GM23248 (cell line): Measurements from ENCODE around the gene HYAL4. TPM values are rescaled to one million over a fixed set of nuclear protein-coding genes. Genes with fewer than 3 reads are reported as not detected.

Experiments
- DNase-seq: peaks from one replicate; pipeline ENCODE4 v3.0.0-alpha.2; 2015
- H2AFZ ChIP-seq: fragments of 200-600 bp; sonication (generic); 2 replicates; pipeline ENCODE4 v1.6.1; 2016; ENCODE audit warnings: antibody characterized with exemption
- H3F3A ChIP-seq: fragments of 200-600 bp; sonication (generic); 2 replicates; pipeline ENCODE4 v1.6.1; 2016; ENCODE audit warnings: mild to moderate bottlenecking, antibody characterized with exemption, mixed run types; ENCODE audit not compliant: insufficient read depth
- H3K27ac ChIP-seq: fragments of 200-600 bp; sonication (generic); 2 replicates; pipeline ENCODE4 v1.5.1; 2016; ENCODE audit warnings: mild to moderate bottlenecking
- H3K27me3 ChIP-seq: fragments of 200-600 bp; sonication (generic); replicated peaks from 2 replicates; pipeline ENCODE4 v1.6.1; 2016; ENCODE audit warnings: mild to moderate bottlenecking; ENCODE audit not compliant: insufficient read depth
- H3K36me3 ChIP-seq: fragments of 200-600 bp; sonication (generic); 2 replicates; pipeline ENCODE4 v1.6.1; 2016; ENCODE audit warnings: low read depth, mild to moderate bottlenecking
- H3K4me1 ChIP-seq: fragments of 200-600 bp; sonication (generic); 2 replicates; pipeline ENCODE4 v1.6.1; 2016; ENCODE audit warnings: mild to moderate bottlenecking; ENCODE audit not compliant: insufficient read depth
- H3K4me2 ChIP-seq: fragments of 200-600 bp; sonication (generic); one replicate; pipeline ENCODE4 v1.6.1; 2016; ENCODE audit warnings: mild to moderate bottlenecking; ENCODE audit not compliant: unreplicated experiment
- H3K4me3 ChIP-seq: fragments of 200-600 bp; sonication (generic); 2 replicates; pipeline ENCODE4 v1.5.1; 2016; ENCODE audit warnings: mild to moderate bottlenecking
- H3K79me2 ChIP-seq: fragments of 200-600 bp; sonication (generic); 2 replicates; pipeline ENCODE4 v1.6.1; 2016; ENCODE audit warnings: mild to moderate bottlenecking; ENCODE audit not compliant: insufficient read depth
- H3K9ac ChIP-seq: fragments of 200-600 bp; sonication (generic); 2 replicates; pipeline ENCODE4 v1.6.1; 2016; ENCODE audit warnings: mild to moderate bottlenecking
- H3K9me2 ChIP-seq: fragments of 200-600 bp; sonication (generic); 2 replicates; pipeline ENCODE4 v1.6.1; 2016; ENCODE audit warnings: mixed run types, mild to moderate bottlenecking, moderate library complexity; ENCODE audit not compliant: insufficient read depth
- H3K9me3 ChIP-seq: fragments of 200-600 bp; sonication (generic); one replicate; pipeline ENCODE4 v1.6.1; 2017; ENCODE audit warnings: low read depth
- H4K20me1 ChIP-seq: fragments of 200-600 bp; sonication (generic); 2 replicates; pipeline ENCODE4 v1.6.0; 2016; ENCODE audit not compliant: insufficient read depth
- EZH2 ChIP-seq: fragments of 200-600 bp; sonication (generic); IDR thresholded peaks from 2 replicates; pipeline ENCODE4 v1.6.1; 2018; ENCODE audit warnings: antibody characterized with exemption, mild to moderate bottlenecking; ENCODE audit not compliant: insufficient read depth, poor library complexity, severe bottlenecking
- EZH2phosphoT487 ChIP-seq: fragments of 200-600 bp; sonication (generic); IDR thresholded peaks from 2 replicates; pipeline ENCODE4 v1.6.1; 2018; ENCODE audit warnings: antibody characterized with exemption, moderate library complexity, mild to moderate bottlenecking, low read depth; ENCODE audit not compliant: insufficient read depth
- WGBS, 2 experiments: methylation state at CpG; one replicate each; pipeline ENCODE4 v1.1.6; 2015 to 2017; ENCODE audit warnings: low lambda C conversion rate in 2 of 2, low coverage in 1 of 2; ENCODE audit errors: missing lambda C conversion rate in 2 of 2; 5-methylcytosine and 5-hydroxymethylcytosine counted together
- in situ Hi-C: fragments of 300-500 bp; cut with MboI; formaldehyde crosslinking; loops from 2 replicates; pipeline ENCODE4 v1.15.0; 2020
- polyA plus RNA-seq: library from polyadenylated mRNA; unstranded; fragments of >200 nt; fragmentation: Nextera tagmentation; extraction: Ambion mirVana; gene quantifications from 2 replicates; pipeline ENCODE4 v1.2.1, GENCODE V29; 2016
- total RNA-seq: library from RNA; depleted of rRNA; stranded (reverse); fragments of >200 nt; shearing (Covaris generic); gene quantifications from 2 replicates; pipeline ENCODE4 v1.2.3, GENCODE V29; 2014; rRNA removed

Gene HYAL4
- total and polyA plus RNA-seq, 2 experiments from 2014 or later: not detected

DNA sequence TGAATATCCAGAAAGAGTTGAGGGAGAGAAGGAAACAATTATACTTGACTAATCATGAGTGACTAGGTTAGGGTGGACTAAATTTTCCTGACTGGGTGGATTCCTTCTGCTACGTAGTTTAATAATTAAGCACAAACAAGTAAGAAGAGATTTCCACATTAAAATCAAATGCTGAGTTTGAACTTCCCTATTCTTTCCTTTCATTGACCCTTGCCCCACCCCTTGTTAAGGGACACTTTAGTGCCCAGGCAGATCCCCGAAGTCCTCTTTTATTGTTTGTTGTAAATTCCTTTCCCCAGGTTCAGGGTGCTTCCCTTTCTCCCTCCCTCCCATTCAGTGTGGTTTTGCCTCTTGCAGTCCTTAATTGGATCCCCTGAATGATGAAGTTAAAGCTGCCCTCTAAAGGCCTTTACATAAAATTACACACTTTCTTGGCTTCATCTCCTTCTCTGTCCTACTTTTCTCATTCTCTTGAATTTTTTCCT lies 71.3 kb downstream of the HYAL4 start:
- Histone ChIP-seq H3K4me3 (no peak overlapping the region), H2AFZ (no peak overlapping the region), H3K9ac (no peak overlapping the region), H3K4me1 (no peaks in the 10 kb centered on the region), H3F3A (no peaks in the 10 kb centered on the region), H3K9me2 (no peaks in the 10 kb centered on the region), H4K20me1 (no peaks in the 10 kb centered on the region), H3K27me3 (no peaks in the 10 kb centered on the region), H3K27ac (no peak overlapping the region), H3K36me3 (no peaks in the 10 kb centered on the region), H3K79me2 (no peaks in the 10 kb centered on the region), H3K4me2 (no peak overlapping the region), H3K9me3 (no peaks in the 10 kb centered on the region)
- TF ChIP-seq EZH2phosphoT487 (no peak), EZH2 (no peak)
- DNase-seq: peak; percentile 27
- WGBS, 2 experiments: 17 to 30% methylated on average over 2 of the region's 2 CpGs
- in situ Hi-C loops: no loop called here

DNA sequence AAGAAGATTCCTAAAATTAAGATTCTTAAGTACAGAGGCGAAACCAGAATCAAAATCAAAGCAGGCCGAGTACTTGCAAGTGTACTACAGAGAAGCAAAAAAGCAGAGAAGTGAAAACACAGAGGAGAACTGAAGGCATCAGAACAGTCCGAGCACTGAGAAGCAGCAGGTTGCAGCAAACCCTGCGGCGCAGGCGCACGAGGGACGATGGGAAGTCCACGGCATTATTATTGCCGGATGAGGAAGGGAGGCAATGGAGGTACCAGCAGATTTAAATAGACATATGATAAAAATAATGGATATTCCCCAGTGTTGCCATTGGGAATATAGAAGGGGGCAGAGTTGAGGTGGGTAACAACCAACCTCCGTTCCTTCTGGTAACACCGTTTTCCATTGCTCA lies 72.9 kb downstream of the HYAL4 start:
- H4K20me1 ChIP-seq: no peaks in the 10 kb centered on the region
- WGBS, 2 experiments: 46 to 54% methylated on average over 12 of the region's 12 CpGs
- in situ Hi-C loops: no loop called here

DNA sequence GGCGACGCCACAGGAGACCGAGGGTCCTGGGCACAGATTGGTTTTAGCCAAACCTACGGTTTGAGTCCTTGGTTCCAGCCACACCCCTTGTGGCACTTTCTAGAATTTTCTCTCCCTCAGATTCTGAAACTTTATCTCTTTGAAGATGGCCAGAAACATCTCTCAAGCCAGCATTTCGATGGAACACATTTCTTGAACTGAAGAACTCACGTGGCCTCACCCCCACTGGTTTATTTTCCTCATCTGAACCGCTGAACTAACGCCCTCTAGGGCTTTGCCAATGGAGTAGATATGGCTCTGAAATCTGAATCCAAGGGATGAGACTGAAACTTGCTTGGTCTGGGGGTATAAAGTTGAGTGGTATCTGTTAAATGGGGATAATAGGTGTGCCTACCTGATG lies 73.3 kb downstream of the HYAL4 start:
- H3K27ac ChIP-seq: no peak overlapping the region
- H3K9ac ChIP-seq: no peak overlapping the region
- in situ Hi-C loops: no loop called here
- no peak overlapping the region for H2AFZ ChIP-seq
- no peaks in the 10 kb centered on the region for H3K4me1 ChIP-seq
- 38 to 42% methylated on average over 8 of the region's 8 CpGs for WGBS, 2 experiments
- H4K20me1 ChIP-seq: no peaks in the 10 kb centered on the region
- H3F3A ChIP-seq: no peaks in the 10 kb centered on the region
- H3K9me3 ChIP-seq: no peaks in the 10 kb centered on the region
- no peaks in the 10 kb centered on the region for H3K9me2 ChIP-seq
- no peak for DNase-seq
- H3K36me3 ChIP-seq: no peaks in the 10 kb centered on the region
- no peaks in the 10 kb centered on the region for H3K27me3 ChIP-seq
- TF ChIP-seq EZH2 (no peak), EZH2phosphoT487 (no peak)
- H3K79me2 ChIP-seq: no peaks in the 10 kb centered on the region
- no peak overlapping the region for H3K4me3 ChIP-seq
- no peak overlapping the region for H3K4me2 ChIP-seq

More for the DNA sequence above, 72.9 kb downstream of the HYAL4 start:
- Histone ChIP-seq H3K4me2 (no peak overlapping the region), H3K27me3 (no peaks in the 10 kb centered on the region), H3K79me2 (no peaks in the 10 kb centered on the region), H3K9ac (no peak overlapping the region), H2AFZ (no peak overlapping the region), H3K4me3 (no peak overlapping the region), H3K4me1 (no peaks in the 10 kb centered on the region), H3K9me3 (no peaks in the 10 kb centered on the region), H3K9me2 (no peaks in the 10 kb centered on the region), H3K27ac (no peak overlapping the region), H3F3A (no peaks in the 10 kb centered on the region), H3K36me3 (no peaks in the 10 kb centered on the region)
- no peak for DNase-seq
- no peak for TF ChIP-seq EZH2
- TF ChIP-seq EZH2phosphoT487: no peak

DNA sequence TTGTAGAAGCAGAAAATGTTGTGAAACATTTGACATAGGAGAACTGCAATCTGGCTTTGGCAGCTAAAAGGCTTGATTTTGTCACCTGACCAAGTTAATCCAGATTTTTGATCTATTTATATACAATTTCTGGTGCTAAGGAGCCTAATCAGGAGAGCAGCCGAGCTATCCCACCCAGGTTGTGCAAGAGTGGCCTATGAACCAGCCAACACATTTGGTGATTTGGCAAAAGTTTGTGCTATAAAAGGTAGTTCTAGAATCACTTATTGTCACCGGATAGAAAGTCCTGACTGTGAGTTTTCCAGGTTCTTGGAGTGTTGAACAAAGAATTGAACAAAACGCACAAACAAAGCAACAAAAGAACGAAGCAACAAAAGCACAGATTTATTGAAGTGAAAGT lies 78.6 kb downstream of the HYAL4 start:
- no peaks in the 10 kb centered on the region for H3K9me3 ChIP-seq
- TF ChIP-seq EZH2: no peak
- no peak for TF ChIP-seq EZH2phosphoT487
- H3K9ac ChIP-seq: no peak overlapping the region
- H3F3A ChIP-seq: no peaks in the 10 kb centered on the region
- H3K36me3 ChIP-seq: no peaks in the 10 kb centered on the region
- H3K27me3 ChIP-seq: no peaks in the 10 kb centered on the region
- WGBS, 2 experiments: 14 to 22% methylated on average over 4 of the region's 4 CpGs
- H3K4me2 ChIP-seq: no peak overlapping the region
- H3K4me1 ChIP-seq: no peaks in the 10 kb centered on the region
- H2AFZ ChIP-seq: no peak overlapping the region
- no peaks in the 10 kb centered on the region for H4K20me1 ChIP-seq
- H3K4me3 ChIP-seq: no peak overlapping the region
- DNase-seq: no peak
- in situ Hi-C loops: no loop called here
- no peaks in the 10 kb centered on the region for H3K79me2 ChIP-seq
- H3K9me2 ChIP-seq: no peaks in the 10 kb centered on the region
- no peak overlapping the region for H3K27ac ChIP-seq

- no peak within 1 kb of the TSS for H3K4me2 ChIP-seq
- H3K4me1 ChIP-seq: no peaks in the 10 kb centered on the region
- H3F3A ChIP-seq: no peaks in the 10 kb centered on the region
- H2AFZ ChIP-seq: no peak within 1 kb of the TSS
- no peak within 1 kb of the TSS for H3K4me3 ChIP-seq
- no peak for DNase-seq
- no peaks in the 10 kb centered on the region for H3K79me2 ChIP-seq
- no peaks in the 10 kb centered on the region for H3K9me2 ChIP-seq
- H3K36me3 ChIP-seq: no peaks in the 10 kb centered on the region
- H3K27ac ChIP-seq: no peak within 1 kb of the TSS
- TF ChIP-seq EZH2phosphoT487: no peak
- TF ChIP-seq EZH2: no peak
- H3K27me3 ChIP-seq: no peaks in the 10 kb centered on the region
- H4K20me1 ChIP-seq: no peaks in the 10 kb centered on the region
- no peaks in the 10 kb centered on the region for H3K9me3 ChIP-seq
- no peak within 1 kb of the TSS for H3K9ac ChIP-seq
- in situ Hi-C loops: no loop called here
These were observed 80.0 kb downstream of the HYAL4 start, which contains the start of gene SPAM1 for GRCh38 chr7:123924941-123925340. TSS of gene SPAM1 (plus strand) at chr7:123925241. CDS start at chr7:123953571, 28,330 bp downstream.

Other genes with a start within 250 kb of the HYAL4 start
- gene ASB15, start 243.3 kb upstream of the HYAL4 start, total RNA-seq: not detected in 2 replicates
- not detected in 2 replicates for gene ASB15, start 243.3 kb upstream of the HYAL4 start, polyA plus RNA-seq
- not detected in 2 replicates for gene LMOD2, start 189.3 kb upstream of the HYAL4 start, total RNA-seq
- gene LMOD2, start 189.3 kb upstream of the HYAL4 start, polyA plus RNA-seq: not detected in 2 replicates
- gene WASL, start 96.2 kb upstream of the HYAL4 start, total RNA-seq: 11.6 and 13.2 TPM in 2 replicates
- 20.7 and 21.5 TPM in 2 replicates for gene WASL, start 96.2 kb upstream of the HYAL4 start, polyA plus RNA-seq
- not detected in 2 replicates for gene SPAM1, start 80.1 kb downstream of the HYAL4 start, total RNA-seq
- not detected in 2 replicates for gene SPAM1, start 80.1 kb downstream of the HYAL4 start, polyA plus RNA-seq
- gene TMEM229A, start 187.9 kb downstream of the HYAL4 start, total RNA-seq: not detected in 2 replicates
- not detected in 2 replicates for gene TMEM229A, start 187.9 kb downstream of the HYAL4 start, polyA plus RNA-seq